Cardiac muscle cell (in vitro differentiated cells and primary cell): ENCODE measurements around the gene CARD8. TPM values are rescaled to one million over a fixed set of nuclear protein-coding genes. Genes with fewer than 3 reads are reported as not detected.
A peak's percentile ranks its signal among the peaks of the same experiment; 100 is the strongest.

Experiments used
- DNase-seq, 2 donors: peaks; one replicate each; pipeline versions ENCODE4 v3.0.0 to v3.0.0-alpha.2; 2010 to 2017; ENCODE audit warnings: low read depth in 1 of 2, low spot score in 1 of 2
- H3K27ac ChIP-seq: fragments of 200-600 bp; sonication (generic); 2 replicates; pipeline ENCODE4 v1.5.1; 2016
- H3K27me3 ChIP-seq: fragments of 200-600 bp; sonication (generic); 2 replicates; pipeline ENCODE4 v1.6.0; 2016; ENCODE audit warnings: control low read depth
- H3K36me3 ChIP-seq: fragments of 200-600 bp; sonication (generic); 2 replicates; pipeline ENCODE4 v1.5.1; 2016; ENCODE audit warnings: control low read depth
- H3K4me1 ChIP-seq: fragments of 200-600 bp; sonication (generic); 2 replicates; pipeline ENCODE4 v1.8.1; 2017; ENCODE audit warnings: low read depth, mild to moderate bottlenecking, mixed run types
- H3K4me3 ChIP-seq: fragments of 200-600 bp; sonication (generic); 2 replicates; pipeline ENCODE4 v1.5.1; 2016; ENCODE audit warnings: mild to moderate bottlenecking
- H3K9me3 ChIP-seq: fragments of 200-600 bp; sonication (generic); 2 replicates; pipeline ENCODE4 v1.5.1; 2017; ENCODE audit warnings: low read depth, mild to moderate bottlenecking, control low read depth
- CTCF ChIP-seq: IDR thresholded peaks from 2 replicates; pipeline ENCODE4 v1.5.1; 2012; ENCODE audit warnings: low read depth, mild to moderate bottlenecking, low read length
- polyA plus RNA-seq: library from polyadenylated mRNA; unstranded; fragments of >200 nt; fragmentation: Nextera tagmentation; extraction: Ambion mirVana; gene quantifications from 2 replicates; pipeline ENCODE4 v1.2.1, GENCODE V29; 2016
- total RNA-seq: library from RNA; depleted of rRNA; stranded (reverse); fragments of >200 nt; gene quantifications from 2 replicates; pipeline ENCODE4 v1.2.3, GENCODE V29; 2016

The CARD8 gene
- total and polyA plus RNA-seq, 2 experiments from 2014 or later, result 19.1 to 57.6 TPM

GRCh38 chr19:48213959-48214358 lies 41.8 kb downstream of the CARD8 start:
- no peak for DNase-seq
- Histone ChIP-seq H3K4me3 (no peak overlapping the region), H3K27me3 (no peaks in the 10 kb centered on the region), H3K4me1 (no peaks in the 10 kb centered on the region), H3K27ac (no peak overlapping the region), H3K36me3 (peaks cover 10% of the 10 kb centered on the region), H3K9me3 (no peaks in the 10 kb centered on the region)
- no peak for TF ChIP-seq CTCF

GRCh38 chr19:48210005-48210404 lies 45.7 kb downstream of the CARD8 start:
- no peak for DNase-seq
- Histone ChIP-seq H3K9me3 (no peaks in the 10 kb centered on the region), H3K36me3 (peaks cover 5% of the 10 kb centered on the region), H3K27me3 (no peaks in the 10 kb centered on the region), H3K4me3 (no peak overlapping the region), H3K27ac (no peak overlapping the region), H3K4me1 (no peaks in the 10 kb centered on the region)
- no peak for TF ChIP-seq CTCF

GRCh38 chr19:48206397-48207093 lies 49.2 kb downstream of the CARD8 start:
- no peak for TF ChIP-seq CTCF

GRCh38 chr19:48203794-48204628 lies 51.7 kb downstream of the CARD8 start:
- H3K27ac ChIP-seq, result peak overlapping the region; percentile 42

More at GRCh38 chr19:48206397-48207093, 49.2 kb downstream of the CARD8 start:
- H3K27me3 ChIP-seq, result no peaks in the 10 kb centered on the region
- peaks cover 5% of the 10 kb centered on the region for H3K36me3 ChIP-seq
- H3K4me1 ChIP-seq, result no peaks in the 10 kb centered on the region
- no peak for DNase-seq
- H3K27ac ChIP-seq, result no peak overlapping the region
- no peaks in the 10 kb centered on the region for H3K9me3 ChIP-seq
- no peak overlapping the region for H3K4me3 ChIP-seq

GRCh38 chr19:48203222-48203793 lies 52.4 kb downstream of the CARD8 start:
- no peak for DNase-seq
- H3K9me3 ChIP-seq, result no peaks in the 10 kb centered on the region
- H3K4me1 ChIP-seq, result no peaks in the 10 kb centered on the region
- no peak for TF ChIP-seq CTCF
- peak overlapping the region; percentile 42 for H3K27ac ChIP-seq
- H3K36me3 ChIP-seq, result no peaks in the 10 kb centered on the region
- no peaks in the 10 kb centered on the region for H3K27me3 ChIP-seq
- peak overlapping the region; percentile 6 for H3K4me3 ChIP-seq

More at GRCh38 chr19:48203794-48204628, 51.7 kb downstream of the CARD8 start:
- H3K9me3 ChIP-seq, result no peaks in the 10 kb centered on the region
- H3K4me3 ChIP-seq, result peak overlapping the region; percentile 31
- no peaks in the 10 kb centered on the region for H3K27me3 ChIP-seq
- no peaks in the 10 kb centered on the region for H3K4me1 ChIP-seq
- no peaks in the 10 kb centered on the region for H3K36me3 ChIP-seq
- TF ChIP-seq CTCF, result no peak
- DNase-seq, result peak; percentile 96
